GM04503 (cell line): ENCODE data around the gene TMEM167A.
A peak's percentile ranks its signal among the peaks of the same experiment; 100 is the strongest.

Experiments
- DNase-seq: peaks from one replicate; pipeline ENCODE4 v3.0.0-alpha.2; 2012; ENCODE audit warnings: low read depth

Gene TMEM167A, protein sequence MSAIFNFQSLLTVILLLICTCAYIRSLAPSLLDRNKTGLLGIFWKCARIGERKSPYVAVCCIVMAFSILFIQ

GRCh38 chr5:83076742-83077661, at the start of gene TMEM167A, which contains the start of gene XRCC4:
TMEM167A (minus strand) TSS chr5:83077394; CDS start chr5:83077323, 71 bp downstream.
XRCC4 (plus strand) TSS chr5:83077547; CDS start chr5:83104920, 27,373 bp downstream.
- DNase-seq: peak; percentile 96

DNA sequence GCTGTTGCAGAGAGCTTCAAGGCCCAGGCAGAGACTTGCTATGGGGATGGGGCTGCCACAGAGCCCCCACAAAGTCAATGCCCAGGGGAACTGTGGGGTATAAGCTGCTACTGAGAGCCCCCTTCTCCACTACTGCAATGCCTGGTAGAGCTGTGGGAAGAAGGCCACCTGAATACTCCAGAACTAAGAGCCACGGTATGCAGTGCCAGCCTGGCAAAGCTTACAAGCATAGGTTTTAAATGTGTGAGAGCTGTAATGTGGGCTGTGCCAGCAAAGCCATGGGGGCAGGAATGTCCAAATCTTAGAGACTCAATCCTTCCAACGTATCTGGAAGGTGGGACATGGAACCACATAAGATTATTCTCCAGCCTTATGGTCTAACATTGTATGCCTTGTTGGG, 49.3 kb upstream of the TMEM167A start:
- DNase-seq: no peak

DNA sequence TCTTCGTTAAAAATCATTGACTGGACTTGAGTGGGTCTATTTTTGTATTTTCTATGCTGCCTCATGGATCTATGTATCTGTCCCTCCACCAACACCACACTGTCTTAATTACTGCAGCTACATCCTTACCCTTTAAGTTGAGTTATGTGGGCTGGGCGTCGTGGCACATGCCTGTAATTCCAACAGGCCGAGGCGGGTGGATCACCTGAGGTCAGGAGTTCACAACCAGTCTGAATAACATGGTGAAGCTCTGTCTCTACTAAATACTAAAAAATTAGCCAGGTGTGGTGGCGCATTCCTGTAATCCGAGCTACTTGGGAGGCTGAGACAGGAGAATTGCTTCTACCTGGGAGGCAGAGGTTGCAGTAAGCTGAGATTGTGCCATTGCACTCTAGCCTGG, 48.4 kb upstream of the TMEM167A start:
- DNase-seq: no peak

DNA sequence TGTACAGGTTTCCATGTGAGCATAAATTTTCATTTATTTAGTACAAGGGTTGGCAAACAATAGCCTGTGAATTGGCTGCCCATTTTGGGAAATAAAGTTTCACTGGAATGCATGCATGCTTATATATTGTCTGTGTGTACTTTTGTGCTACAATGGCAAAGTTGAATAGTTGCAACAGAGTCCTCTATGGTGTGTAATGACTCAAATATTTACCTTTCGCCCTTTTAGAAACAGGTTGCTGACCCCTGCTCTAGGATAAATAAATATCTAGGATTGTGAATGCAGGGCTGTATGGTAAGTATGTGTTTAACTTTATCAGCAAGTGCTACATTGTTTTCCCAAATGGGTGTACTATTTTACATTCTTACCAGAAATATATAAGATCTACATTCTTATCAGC, 47.4 kb upstream of the TMEM167A start:
- no peak for DNase-seq

DNA sequence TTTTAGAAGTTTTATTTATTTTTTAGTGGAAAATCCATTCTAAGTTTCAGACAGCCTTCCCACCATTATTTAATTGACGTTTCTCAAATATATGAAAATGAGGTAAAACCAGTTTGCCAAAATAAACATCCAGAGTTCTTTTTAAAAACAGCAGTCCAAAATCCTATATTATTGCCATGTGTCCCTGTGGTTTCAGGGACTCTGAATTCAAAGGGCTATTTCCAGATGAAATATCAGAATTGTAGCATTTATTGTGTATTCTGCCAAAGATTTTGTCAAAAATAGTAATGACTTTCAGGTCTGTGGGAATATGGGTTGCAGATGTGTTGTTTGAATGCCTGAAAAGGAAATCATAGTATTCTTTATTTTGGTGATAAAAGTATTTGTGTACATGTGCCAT, 41.8 kb upstream of the TMEM167A start:
- DNase-seq: no peak

- DNase-seq: no peak
Measured at GRCh38 chr5:83118471-83118870, 41.3 kb upstream of the TMEM167A start.

GRCh38 chr5:83115816-83116215, 38.6 kb upstream of the TMEM167A start:
- no peak for DNase-seq

- no peak for DNase-seq
Measured at GRCh38 chr5:83109380-83109779, 32.2 kb upstream of the TMEM167A start.

- DNase-seq: peak; percentile 17
Measured at GRCh38 chr5:83107692-83108420, 30.7 kb upstream of the TMEM167A start.

DNA sequence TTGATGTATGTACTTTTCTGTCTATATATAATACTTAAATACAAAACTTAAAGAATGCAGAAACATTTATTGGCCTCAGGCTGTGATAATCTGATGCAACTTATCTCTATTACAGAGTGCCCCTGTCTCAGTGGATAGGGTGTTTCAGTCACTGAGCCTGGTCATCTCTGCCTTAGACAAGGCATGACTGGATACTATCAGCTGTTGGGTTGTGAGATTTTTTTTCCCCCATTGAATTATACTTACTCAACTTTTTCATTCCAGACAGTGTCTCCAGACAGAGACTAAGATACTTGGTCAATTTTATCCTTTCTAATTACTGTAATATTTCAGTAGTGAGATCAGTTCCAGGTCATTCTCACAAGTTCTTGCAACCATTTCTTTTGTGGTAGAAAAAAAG, 26.8 kb upstream of the TMEM167A start:
- peak; percentile 17 for DNase-seq

GRCh38 chr5:83102364-83102980, 25.3 kb upstream of the TMEM167A start:
- no peak for DNase-seq

DNA sequence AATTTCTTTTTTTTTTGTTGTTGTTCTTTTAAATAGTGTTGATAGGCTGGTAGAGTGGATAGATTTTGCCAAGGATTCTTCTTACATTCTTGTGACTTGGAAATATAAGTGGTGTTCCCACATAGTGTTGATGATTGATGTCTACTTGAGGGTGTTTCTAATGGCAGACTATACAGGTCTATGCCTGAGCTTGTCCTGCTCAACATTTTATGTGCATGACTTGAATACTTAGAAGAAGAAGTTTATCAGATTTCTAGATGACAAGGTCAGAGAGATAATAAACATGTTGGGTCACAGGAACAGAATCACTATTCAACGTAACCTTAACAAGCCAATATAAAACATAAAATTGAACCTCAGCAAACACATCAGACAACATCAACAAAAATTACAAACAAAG, 24.3 kb upstream of the TMEM167A start:
- DNase-seq: no peak

GRCh38 chr5:83099445-83099844, 22.3 kb upstream of the TMEM167A start:
- DNase-seq: no peak

GRCh38 chr5:83099001-83099400, 21.8 kb upstream of the TMEM167A start:
- no peak for DNase-seq

DNA sequence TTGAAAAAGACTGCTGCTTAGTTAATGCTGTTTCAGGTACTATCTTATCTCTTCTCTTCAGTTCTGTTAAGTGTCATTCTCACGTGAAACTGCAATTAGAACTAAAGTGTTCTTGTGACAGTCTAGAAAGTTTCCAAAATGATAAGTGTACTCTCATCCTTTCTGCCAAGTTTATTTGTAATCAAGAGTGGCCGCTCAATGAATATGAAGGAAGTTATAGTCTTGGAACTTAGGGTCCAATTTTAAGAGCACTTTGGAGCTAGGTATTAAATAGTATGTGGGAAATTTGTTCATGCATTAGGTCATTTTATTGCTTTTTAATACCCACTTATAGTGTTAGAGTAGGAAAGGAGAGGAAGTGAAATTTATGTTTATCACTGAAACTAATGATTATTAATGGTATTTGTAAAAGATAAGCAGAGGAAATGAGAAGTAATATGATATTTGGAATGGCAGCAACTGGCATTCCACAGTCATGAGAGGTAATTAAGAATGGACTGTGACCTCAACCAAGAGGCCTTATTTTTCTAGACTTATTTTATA, 20.6 kb upstream of the TMEM167A start:
- DNase-seq: peak; percentile 18

- peak; percentile 16 for DNase-seq
Measured at GRCh38 chr5:83096660-83097339, 19.6 kb upstream of the TMEM167A start.

- peak; percentile 60 for DNase-seq
Measured at GRCh38 chr5:83095957-83096539, 18.9 kb upstream of the TMEM167A start.

DNA sequence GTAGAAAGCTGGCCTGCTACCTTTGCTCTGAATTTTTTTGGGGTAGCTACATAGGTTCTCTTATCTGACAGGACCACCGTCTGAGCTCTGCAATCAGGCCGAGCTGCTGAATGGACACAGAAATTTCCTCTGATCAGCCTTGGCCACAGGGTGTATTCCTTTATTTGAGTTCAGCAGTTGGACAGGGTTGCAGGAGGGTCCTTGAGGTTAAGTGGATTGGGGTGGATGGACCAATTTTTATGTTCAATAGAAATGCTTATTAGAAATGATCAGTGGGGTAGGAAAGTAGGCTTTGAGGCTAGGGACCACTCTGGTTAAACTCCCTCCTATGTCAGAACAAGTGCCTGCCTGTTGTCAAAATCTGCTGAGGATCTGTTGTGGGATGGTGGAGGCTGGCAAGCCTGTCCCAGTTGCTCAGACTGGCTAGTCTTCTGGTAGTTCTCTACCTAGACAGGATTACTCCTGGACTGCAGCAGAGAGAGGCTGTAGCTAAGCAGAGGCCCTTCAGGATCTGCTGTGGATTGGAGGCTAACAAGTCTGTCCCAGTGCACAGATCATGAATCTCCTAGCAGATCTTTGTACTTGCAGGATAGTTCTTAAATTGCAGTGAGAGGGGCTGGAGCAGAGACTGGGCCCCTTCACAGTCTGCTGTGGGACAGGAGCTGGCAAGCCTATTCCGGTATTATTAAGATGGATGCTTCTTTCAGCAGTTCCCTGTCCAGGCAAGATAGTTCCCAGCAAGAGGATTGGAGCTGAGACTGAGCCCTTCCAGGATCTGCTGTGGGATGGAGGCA, 18.2 kb upstream of the TMEM167A start:
- DNase-seq: no peak

GRCh38 chr5:83093692-83094091, 16.5 kb upstream of the TMEM167A start:
- DNase-seq: no peak

DNA sequence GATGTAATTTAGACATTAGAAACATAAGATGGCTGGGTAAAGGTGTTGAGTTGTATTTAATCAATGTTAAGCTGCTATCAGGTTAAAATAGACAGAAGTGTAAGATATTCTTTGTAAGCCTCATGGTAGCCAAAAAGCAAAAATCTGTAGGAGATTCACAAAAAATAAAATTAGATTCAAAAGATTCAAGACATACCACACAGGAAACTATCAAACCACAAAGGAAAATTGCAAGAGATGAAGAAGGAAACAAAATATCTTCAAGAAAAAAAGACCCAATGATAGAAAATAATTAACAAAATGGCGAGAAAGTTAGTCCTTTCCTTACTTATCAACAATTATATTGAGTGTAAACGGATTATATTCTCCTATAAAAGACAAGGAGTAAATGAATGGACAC, 15.4 kb upstream of the TMEM167A start:
- DNase-seq: no peak
